CD14-positive monocyte (primary cell): ENCODE data around the gene LIPA. TPM values are rescaled to one million over a fixed set of nuclear protein-coding genes. Genes with fewer than 3 reads are reported as not detected.

Experiments
- DNase-seq, 3 donors: peaks; one replicate each; pipeline ENCODE4 v3.0.0-alpha.2; 2011 to 2022
- H2AFZ ChIP-seq: 2 replicates; pipeline ENCODE4 v1.6.0; 2012; ENCODE audit warnings: mild to moderate bottlenecking, low read depth, low read length, inconsistent platforms; ENCODE audit not compliant: insufficient read depth, poor library complexity, severe bottlenecking
- H3K27ac ChIP-seq, 2 donors: 1 replicate in 1 of 2; 2 replicates in 1 of 2; pipeline ENCODE4 v1.5.1; 2012 to 2013; ENCODE audit warnings: low read length in 2 of 2, control low read depth in 1 of 2, inconsistent platforms in 1 of 2, low read depth in 1 of 2, mild to moderate bottlenecking in 1 of 2
- H3K27me3 ChIP-seq, 2 donors: one replicate each; pipeline versions ENCODE4 v1.6.0 to v1.6.1; 2011 to 2013; ENCODE audit warnings: low read length in 2 of 2; ENCODE audit not compliant: control insufficient read depth in 2 of 2, insufficient read depth in 2 of 2
- H3K36me3 ChIP-seq, 2 donors: replicated peaks in 1 of 2; 1 replicate in 1 of 2; 2 replicates in 1 of 2; pipeline versions ENCODE4 v1.5.1 to v1.6.1; 2012 to 2013; ENCODE audit warnings: low read length in 2 of 2, control low read depth in 1 of 2, inconsistent platforms in 1 of 2, mild to moderate bottlenecking in 1 of 2; ENCODE audit not compliant: insufficient read depth in 2 of 2, control insufficient read depth in 1 of 2
- H3K4me1 ChIP-seq, 2 donors: 1 replicate in 1 of 2; 2 replicates in 1 of 2; pipeline versions ENCODE4 v1.5.1 to v1.6.1; 2012 to 2013; ENCODE audit warnings: low read length in 2 of 2, control low read depth in 1 of 2, inconsistent platforms in 1 of 2, mild to moderate bottlenecking in 1 of 2, moderate library complexity in 1 of 2; ENCODE audit not compliant: insufficient read depth in 2 of 2, control insufficient read depth in 1 of 2
- H3K4me2 ChIP-seq: replicated peaks from 2 replicates; pipeline ENCODE3; 2012; ENCODE audit warnings: low read length, moderate library complexity, mild to moderate bottlenecking; ENCODE audit not compliant: poor library complexity, severe bottlenecking; ENCODE audit errors: extremely low read depth
- H3K4me3 ChIP-seq, 3 experiments: fragments of 200-600 bp in 1 of 3; sonication (generic) in 1 of 3; replicated peaks in 1 of 3; 1 replicate in 2 of 3; 2 replicates in 1 of 3; pipeline ENCODE4 v1.5.1; 2011 to 2013; ENCODE audit warnings: low read length in 3 of 3, mild to moderate bottlenecking in 3 of 3, control low read depth in 2 of 3, low read depth in 2 of 3, inconsistent platforms in 1 of 3, moderate library complexity in 1 of 3
- H3K79me2 ChIP-seq: 2 replicates; pipeline ENCODE4 v1.6.0; 2012; ENCODE audit warnings: mild to moderate bottlenecking, control low read depth, inconsistent platforms, low read length, moderate library complexity; ENCODE audit not compliant: insufficient read depth
- H3K9ac ChIP-seq: 2 replicates; pipeline ENCODE4 v1.6.0; 2017; ENCODE audit warnings: low read length, mild to moderate bottlenecking; ENCODE audit not compliant: insufficient read depth, poor library complexity, severe bottlenecking
- H3K9me3 ChIP-seq, 2 donors: replicated peaks in 1 of 2; 1 replicate in 1 of 2; 2 replicates in 1 of 2; pipeline versions ENCODE4 v1.5.1 to v1.6.1; 2012 to 2013; ENCODE audit warnings: low read length in 2 of 2, control low read depth in 1 of 2; ENCODE audit not compliant: control insufficient read depth in 1 of 2, insufficient read depth in 1 of 2
- H4K20me1 ChIP-seq: 2 replicates; pipeline ENCODE4 v1.6.0; 2012; ENCODE audit warnings: mild to moderate bottlenecking, low read length, control low read depth, moderate library complexity; ENCODE audit not compliant: insufficient read depth
- H3K27ac Mint-ChIP-seq, 7 donors: one replicate each; pipeline ENCODE4 v1.8.0; 2020; ENCODE audit warnings: mild to moderate bottlenecking in 7 of 7, mixed read lengths in 7 of 7, moderate library complexity in 6 of 7, inconsistent platforms in 2 of 7
- H3K27me3 Mint-ChIP-seq, 3 donors: one replicate each; pipeline ENCODE4 v1.8.0; 2021 to 2022; ENCODE audit warnings: low read depth in 3 of 3, mild to moderate bottlenecking in 3 of 3, mixed read lengths in 3 of 3, moderate library complexity in 3 of 3, inconsistent platforms in 1 of 3
- H3K36me3 Mint-ChIP-seq, 2 donors: one replicate each; pipeline ENCODE4 v1.8.0; 2020; ENCODE audit warnings: mixed read lengths in 2 of 2, inconsistent platforms in 1 of 2, mild to moderate bottlenecking in 1 of 2
- H3K4me1 Mint-ChIP-seq: one replicate; pipeline ENCODE4 v1.8.0; 2020; ENCODE audit warnings: mild to moderate bottlenecking, mixed read lengths
- H3K4me3 Mint-ChIP-seq, 2 donors: one replicate each; pipeline ENCODE4 v1.8.0; 2020; ENCODE audit warnings: mild to moderate bottlenecking in 2 of 2, mixed read lengths in 2 of 2, moderate library complexity in 1 of 2
- H3K9me3 Mint-ChIP-seq, 7 donors: one replicate each; pipeline ENCODE4 v1.8.0; 2020 to 2022; ENCODE audit warnings: mixed read lengths in 7 of 7, mild to moderate bottlenecking in 6 of 7, moderate library complexity in 6 of 7, inconsistent platforms in 2 of 7
- WGBS: methylation state at CpG from one replicate; pipeline ENCODE4 v1.1.5; 2013; ENCODE audit warnings: missing lambda C conversion rate; ENCODE audit not compliant: insufficient coverage; 5-methylcytosine and 5-hydroxymethylcytosine counted together
- intact Hi-C, 2 donors: fragments of 100-400 bp; cut with micrococcal nuclease; formaldehyde crosslinking; loops; one replicate each; pipeline versions ENCODE4 v1.15.0 to v1.15.1; 2023
- polyA plus RNA-seq, 3 donors: library from polyadenylated mRNA; depleted of rRNA in 1 of 3; unstranded in 2 of 3; stranded (reverse) in 1 of 3; fragments of 300-500 nt in 2 of 3; fragments of >200 nt in 1 of 3; fragmentation: Illumina TruSeq in 2 of 3; gene quantifications; 1 replicate in 2 of 3; 2 replicates in 1 of 3; pipeline ENCODE4 v1.2.3, GENCODE V29; 2012 to 2021
- TF ChIP-seq, protein P1 (sequence below): fragments of 200-600 bp; IDR thresholded peaks from one replicate; pipeline ENCODE4 v1.8.0; 2022; ENCODE audit warnings: antibody characterized with exemption, mild to moderate bottlenecking

Gene LIPA
- polyA plus RNA-seq, 3 donors = 37.4 to 353 (median 289) TPM

DNA sequence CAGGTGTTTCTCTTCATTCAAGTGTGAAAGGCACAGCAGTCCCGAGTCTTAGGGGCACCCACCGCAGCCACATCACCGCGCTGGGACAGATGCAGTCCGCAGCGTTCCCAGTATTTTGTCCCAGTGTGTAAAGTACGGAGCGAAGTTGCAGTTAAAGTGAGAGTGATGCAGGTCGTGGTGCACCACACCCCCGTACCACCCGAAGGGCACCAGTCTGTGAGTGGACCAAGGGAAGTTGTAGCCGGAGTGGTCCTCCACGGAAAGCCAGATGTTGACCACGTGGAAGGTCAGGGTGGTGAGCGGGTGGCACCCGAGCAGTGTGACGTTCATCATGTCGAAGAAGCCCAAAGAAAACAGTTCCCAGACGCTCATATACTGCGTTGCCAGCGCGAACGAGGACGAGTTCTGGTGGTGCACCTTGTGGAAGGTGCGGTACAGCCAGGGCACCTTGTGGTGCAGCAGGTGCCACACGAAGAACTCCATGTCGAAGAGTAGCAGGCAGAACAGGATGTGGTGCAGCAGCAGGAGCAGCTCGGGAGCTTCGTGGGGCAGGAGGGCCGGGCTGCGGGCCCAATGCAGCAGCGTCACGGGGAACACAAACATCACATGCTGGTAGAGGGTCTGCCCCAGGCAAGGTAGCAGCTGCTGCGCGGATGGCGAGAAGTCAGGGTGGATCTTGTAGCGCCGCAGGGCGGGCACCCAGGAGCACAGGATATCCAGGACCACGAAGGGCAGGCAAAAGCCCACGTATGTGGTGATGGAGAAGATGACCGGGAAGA lies 45.0 kb downstream of the LIPA start:
- Histone ChIP-seq H3K27ac (no peak overlapping the region), H2AFZ (peak overlapping the region; percentile 86), H3K4me2 (peak overlapping the region; percentile 77), H3K79me2 (no peaks in the 10 kb centered on the region), H3K4me1 (peaks cover 24% of the 10 kb centered on the region in 2 donors), H4K20me1 (no peaks in the 10 kb centered on the region), H3K9me3 (peaks cover 0 to 9% of the 10 kb centered on the region in 2 donors), H3K9ac (no peak overlapping the region), H3K27me3 (peaks cover 59 to 80% of the 10 kb centered on the region in 2 donors), H3K4me3 (peak overlapping the region; percentile 23 to 73 (median 42)), H3K36me3 (no peaks in the 10 kb centered on the region)
- peaks cover 6 to 10% of the 10 kb centered on the region in 2 donors for H3K36me3 Mint-ChIP-seq
- peak overlapping the region in 4 of 7 donors; percentile 18 to 72 (median 52) for H3K27ac Mint-ChIP-seq
- peaks cover 0 to 14% (median 5%) of the 10 kb centered on the region in 7 donors for H3K9me3 Mint-ChIP-seq
- intact Hi-C loops = no loop called here
- TF ChIP-seq, protein P1, sequence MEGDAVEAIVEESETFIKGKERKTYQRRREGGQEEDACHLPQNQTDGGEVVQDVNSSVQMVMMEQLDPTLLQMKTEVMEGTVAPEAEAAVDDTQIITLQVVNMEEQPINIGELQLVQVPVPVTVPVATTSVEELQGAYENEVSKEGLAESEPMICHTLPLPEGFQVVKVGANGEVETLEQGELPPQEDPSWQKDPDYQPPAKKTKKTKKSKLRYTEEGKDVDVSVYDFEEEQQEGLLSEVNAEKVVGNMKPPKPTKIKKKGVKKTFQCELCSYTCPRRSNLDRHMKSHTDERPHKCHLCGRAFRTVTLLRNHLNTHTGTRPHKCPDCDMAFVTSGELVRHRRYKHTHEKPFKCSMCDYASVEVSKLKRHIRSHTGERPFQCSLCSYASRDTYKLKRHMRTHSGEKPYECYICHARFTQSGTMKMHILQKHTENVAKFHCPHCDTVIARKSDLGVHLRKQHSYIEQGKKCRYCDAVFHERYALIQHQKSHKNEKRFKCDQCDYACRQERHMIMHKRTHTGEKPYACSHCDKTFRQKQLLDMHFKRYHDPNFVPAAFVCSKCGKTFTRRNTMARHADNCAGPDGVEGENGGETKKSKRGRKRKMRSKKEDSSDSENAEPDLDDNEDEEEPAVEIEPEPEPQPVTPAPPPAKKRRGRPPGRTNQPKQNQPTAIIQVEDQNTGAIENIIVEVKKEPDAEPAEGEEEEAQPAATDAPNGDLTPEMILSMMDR = no peak
- 9% methylated on average over 42 of the region's 42 CpGs for WGBS
- peaks cover 22% of the 10 kb centered on the region for H3K4me1 Mint-ChIP-seq
- peak overlapping the region; percentile 77 to 94 for H3K4me3 Mint-ChIP-seq
- peaks cover 19 to 46% (median 23%) of the 10 kb centered on the region in 3 donors for H3K27me3 Mint-ChIP-seq
- peak in 2 of 3 donors; percentile 6 to 20 for DNase-seq

DNA sequence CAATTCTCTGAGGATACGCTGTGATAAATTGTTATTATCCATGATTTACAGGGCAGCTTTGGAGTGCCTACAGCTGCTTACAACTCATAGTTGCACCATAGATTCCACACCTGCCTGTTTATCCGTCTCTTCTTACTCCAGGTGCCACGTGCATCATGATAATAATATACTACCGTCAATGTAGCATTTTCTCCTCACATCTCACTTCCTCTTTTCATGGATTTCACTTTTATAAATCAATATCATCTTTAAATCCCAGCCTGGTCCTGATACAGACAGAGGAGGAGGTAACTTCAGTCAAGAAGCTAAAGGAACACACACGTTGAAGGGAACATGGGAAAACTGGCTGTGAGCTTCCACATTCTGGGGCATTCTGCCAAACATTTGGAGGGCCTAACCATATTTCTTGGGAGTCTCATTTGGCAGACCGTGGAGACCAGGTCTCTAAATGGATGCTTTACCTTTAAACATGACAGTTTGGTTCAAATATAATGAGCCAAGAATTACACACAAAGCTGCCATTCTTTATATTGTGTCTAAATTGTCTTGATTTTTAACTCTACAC lies 46.9 kb downstream of the LIPA start:
- Histone ChIP-seq H3K79me2 (no peaks in the 10 kb centered on the region), H3K9me3 (peaks cover 0 to 9% of the 10 kb centered on the region in 2 donors), H3K4me3 (no peak overlapping the region), H3K9ac (no peak overlapping the region), H3K27me3 (peaks cover 50 to 63% of the 10 kb centered on the region in 2 donors), H3K36me3 (no peaks in the 10 kb centered on the region), H3K27ac (no peak overlapping the region), H2AFZ (no peak overlapping the region), H4K20me1 (no peaks in the 10 kb centered on the region), H3K4me2 (no peak overlapping the region), H3K4me1 (peaks cover 24% of the 10 kb centered on the region in 2 donors)
- peaks cover 6 to 10% of the 10 kb centered on the region in 2 donors for H3K36me3 Mint-ChIP-seq
- no peak overlapping the region for H3K27ac Mint-ChIP-seq
- TF ChIP-seq, protein P1 = no peak
- peaks cover 18 to 37% (median 18%) of the 10 kb centered on the region in 3 donors for H3K27me3 Mint-ChIP-seq
- intact Hi-C loops = no loop called here
- H3K4me1 Mint-ChIP-seq = peaks cover 22% of the 10 kb centered on the region
- peaks cover 0 to 14% (median 5%) of the 10 kb centered on the region in 7 donors for H3K9me3 Mint-ChIP-seq
- 62% methylated on average over 3 of the region's 6 CpGs for WGBS
- H3K4me3 Mint-ChIP-seq = no peak overlapping the region
- no peak for DNase-seq
